ENCODE measurements around the gene RAB44.

Gene RAB44

DNA sequence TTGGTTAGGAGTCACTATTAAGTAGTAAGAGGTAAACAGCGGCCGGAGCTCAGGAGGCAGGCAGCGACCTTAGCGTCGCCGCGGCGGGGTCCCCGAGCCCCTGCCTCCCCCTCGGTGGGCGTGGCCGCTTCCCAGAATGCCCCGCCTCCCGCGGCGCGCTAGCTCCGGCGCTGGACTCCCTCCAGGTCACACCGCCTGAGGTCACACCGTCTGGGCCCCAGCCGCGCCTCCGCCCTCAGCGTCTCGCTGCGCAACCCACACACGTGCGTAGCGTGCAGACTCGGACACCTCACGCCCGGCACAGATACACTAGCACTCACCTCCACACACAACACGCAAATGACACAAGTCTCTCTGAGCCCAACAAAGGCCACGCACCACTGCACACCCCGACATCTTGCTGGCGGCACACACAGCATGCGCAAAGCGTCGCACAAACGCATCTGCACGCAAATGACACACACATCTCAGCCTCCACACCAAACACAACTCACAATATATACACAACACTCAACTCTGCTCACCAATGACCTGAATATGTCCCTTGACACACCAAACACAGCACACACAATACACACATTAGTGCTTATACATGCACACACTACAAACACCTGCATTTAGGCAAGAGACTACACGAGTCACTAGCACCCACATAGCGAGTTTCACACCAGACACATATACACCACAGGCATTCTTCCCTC, 36.7 kb upstream of the RAB44 start:
- H3K27ac ChIP-seq = no peak overlapping the region
- no peak overlapping the region for H3K4me3 ChIP-seq (ENCODE audit: low read depth, low read length)
- DNase-seq = no peak
- no peaks in the 10 kb centered on the region for H3K36me3 ChIP-seq
- no peaks in the 10 kb centered on the region for H3K27me3 ChIP-seq (ENCODE audit: insufficient read depth, low read depth, severe bottlenecking)
- H3K9me3 ChIP-seq (ENCODE audit: severe bottlenecking) = no peaks in the 10 kb centered on the region
- TF ChIP-seq CTCF (IDR thresholded peaks at IDR 0.05; ENCODE audit: low read depth, low read length) = no peak

GRCh38 chr6:36662380-36662779, 35.2 kb upstream of the RAB44 start:
- Histone ChIP-seq H3K27me3 (ENCODE audit: insufficient read depth, low read depth, severe bottlenecking) (no peaks in the 10 kb centered on the region), H3K4me3 (ENCODE audit: low read depth, low read length) (no peak overlapping the region), H3K9me3 (ENCODE audit: severe bottlenecking) (no peaks in the 10 kb centered on the region), H3K27ac (no peak overlapping the region), H3K36me3 (no peaks in the 10 kb centered on the region)
- TF ChIP-seq CTCF (IDR thresholded peaks at IDR 0.05; ENCODE audit: low read depth, low read length) = no peak
- no peak for DNase-seq

- no peak for DNase-seq
- H3K27ac ChIP-seq = no peak overlapping the region
These were observed 34.8 kb upstream of the RAB44 start for GRCh38 chr6:36662827-36663256.

DNA sequence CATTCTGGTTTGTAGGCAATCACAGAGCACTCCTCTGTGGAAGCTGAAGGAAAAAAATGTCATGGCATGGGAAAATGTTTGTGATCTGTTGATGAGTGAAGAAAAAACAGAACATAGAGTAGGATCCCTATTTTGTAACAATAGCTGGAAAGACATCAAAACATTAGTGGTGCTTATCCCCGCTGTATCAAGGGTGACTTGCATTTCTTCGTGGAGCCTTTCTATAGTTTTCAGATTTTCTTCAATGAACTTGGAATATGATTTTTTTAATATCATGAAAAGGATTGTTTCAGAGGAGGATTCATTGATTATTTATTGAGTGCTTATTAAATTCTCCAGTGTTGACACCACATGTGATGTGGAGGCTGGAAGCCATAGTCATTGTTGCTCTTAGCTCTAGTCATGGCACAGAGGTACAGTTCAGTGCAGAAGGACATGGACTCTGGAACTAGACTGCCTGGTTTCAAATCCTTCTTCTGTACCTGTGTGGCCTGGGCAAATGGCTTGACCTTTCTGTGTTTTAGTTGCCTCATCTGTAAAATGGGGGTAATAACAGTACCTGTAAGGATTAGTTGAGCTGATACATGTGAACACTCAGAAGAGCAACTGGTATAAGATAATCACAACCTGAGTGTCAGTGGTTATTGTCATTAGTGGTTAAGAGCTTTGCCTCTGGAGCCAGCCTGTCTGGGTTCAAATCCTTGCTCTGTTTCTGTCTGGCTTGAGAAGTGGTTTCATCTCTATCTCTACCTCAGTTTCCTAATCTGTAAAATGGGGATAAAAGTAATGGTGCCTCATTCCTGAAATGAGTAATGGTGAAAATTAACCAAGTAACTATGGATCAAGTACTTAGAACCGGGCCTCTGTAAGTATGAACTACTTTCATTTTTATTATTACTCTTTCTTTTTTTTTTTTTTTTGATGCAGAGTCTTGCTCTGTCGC, 33.9 kb upstream of the RAB44 start:
- Histone ChIP-seq H3K9me3 (ENCODE audit: severe bottlenecking) (no peaks in the 10 kb centered on the region), H3K27me3 (ENCODE audit: insufficient read depth, low read depth, severe bottlenecking) (no peaks in the 10 kb centered on the region), H3K4me3 (ENCODE audit: low read depth, low read length) (no peak overlapping the region), H3K27ac (no peak overlapping the region), H3K36me3 (no peaks in the 10 kb centered on the region)
- no peak for TF ChIP-seq CTCF (IDR thresholded peaks at IDR 0.05; ENCODE audit: low read depth, low read length)
- DNase-seq = no peak

More at GRCh38 chr6:36662827-36663256, 34.8 kb upstream of the RAB44 start:
- Histone ChIP-seq H3K36me3 (no peaks in the 10 kb centered on the region), H3K9me3 (ENCODE audit: severe bottlenecking) (no peaks in the 10 kb centered on the region), H3K4me3 (ENCODE audit: low read depth, low read length) (no peak overlapping the region), H3K27me3 (ENCODE audit: insufficient read depth, low read depth, severe bottlenecking) (no peaks in the 10 kb centered on the region)
- no peak for TF ChIP-seq CTCF (IDR thresholded peaks at IDR 0.05; ENCODE audit: low read depth, low read length)

DNA sequence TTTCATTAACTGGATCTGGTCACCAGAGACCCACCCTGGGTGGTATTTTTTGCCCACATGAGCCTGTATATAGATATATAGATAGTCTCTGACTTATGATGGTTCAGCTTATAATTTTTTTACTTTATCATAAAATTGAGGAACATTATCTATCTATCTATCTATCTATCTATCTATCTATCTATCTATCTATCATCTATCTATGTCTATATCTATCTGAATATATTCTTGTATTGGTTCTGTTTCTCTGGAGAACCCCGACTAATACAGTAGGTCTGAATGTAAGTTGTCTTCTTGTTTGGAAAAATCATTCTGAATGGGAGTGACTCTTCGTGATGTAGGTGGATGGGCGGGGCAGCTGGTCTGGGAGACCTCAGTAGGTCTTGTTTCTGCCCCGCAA, 32.4 kb upstream of the RAB44 start:
- H3K4me3 ChIP-seq (ENCODE audit: low read depth, low read length) = no peak overlapping the region
- TF ChIP-seq CTCF (IDR thresholded peaks at IDR 0.05; ENCODE audit: low read depth, low read length) = no peak
- H3K36me3 ChIP-seq = no peaks in the 10 kb centered on the region
- no peaks in the 10 kb centered on the region for H3K27me3 ChIP-seq (ENCODE audit: insufficient read depth, low read depth, severe bottlenecking)
- peak overlapping the region; percentile 10; the same call in 1 of the 2 replicates for H3K27ac ChIP-seq
- no peak for DNase-seq
- H3K9me3 ChIP-seq (ENCODE audit: severe bottlenecking) = no peaks in the 10 kb centered on the region

Measured in WERI-Rb-1 (cell line).